SK-N-SH (cell line): ENCODE results near the gene UQCR11. TPM values are rescaled to one million over a fixed set of nuclear protein-coding genes. Genes with fewer than 3 reads are reported as not detected.

Experiments
- CTCF ChIA-PET: fragments of 300-600, 350-600 bp; formaldehyde crosslinking; extraction: SDS; loops from one replicate; lab custom pipeline; 2021; lab: Yijun Ruan, JAX
- POLR2A ChIA-PET: fragments of 350-600 bp; sonication (Branson Sonifier 250); formaldehyde crosslinking; extraction: SDS; loops from one replicate; lab custom pipeline; 2020; ENCODE audit warnings: antibody characterized with exemption, inconsistent platforms; lab: Yijun Ruan, JAX
- DNase-seq: peaks from one replicate; pipeline ENCODE4 v3.0.0; 2012
- H2AFZ ChIP-seq: fragments of 200-600 bp; sonication (generic); 2 replicates; pipeline ENCODE4 v1.8.1; 2016; ENCODE audit warnings: antibody characterized with exemption, mild to moderate bottlenecking, low read depth
- H3F3A ChIP-seq: fragments of 200-600 bp; sonication (generic); replicated peaks from 2 replicates; pipeline ENCODE3; 2016; ENCODE audit warnings: antibody characterized with exemption, mild to moderate bottlenecking; ENCODE audit not compliant: insufficient read depth
- H3K27ac ChIP-seq, 2 experiments: fragments of 200-500 bp in 1 of 2; fragments of 200-600 bp in 1 of 2; sonication (Bioruptor generic) in 1 of 2; sonication (generic), shearing (Covaris generic) in 1 of 2; 2 replicates each; pipeline versions ENCODE4 v1.5.1 to v1.6.1; 2014 to 2016; ENCODE audit warnings: low read depth in 2 of 2, inconsistent platforms in 1 of 2, low read length in 1 of 2, mild to moderate bottlenecking in 1 of 2, mixed read lengths in 1 of 2
- H3K27me3 ChIP-seq: fragments of 200-600 bp; sonication (generic), shearing (Covaris generic); 2 replicates; pipeline ENCODE4 v1.6.1; 2016; ENCODE audit warnings: mixed run types; ENCODE audit not compliant: insufficient read depth
- H3K36me3 ChIP-seq, 2 experiments: fragments of 200-500 bp in 1 of 2; fragments of 200-600 bp in 1 of 2; sonication (Bioruptor generic) in 1 of 2; sonication (generic) in 1 of 2; replicated peaks in 1 of 2; 2 replicates each; pipeline versions ENCODE3 to v1.5.1; 2014 to 2016; ENCODE audit warnings: low read length in 1 of 2, mild to moderate bottlenecking in 1 of 2; ENCODE audit not compliant: insufficient read depth in 2 of 2, control insufficient read depth in 1 of 2
- H3K4me1 ChIP-seq, 2 experiments: fragments of 200-500 bp in 1 of 2; fragments of 200-600 bp in 1 of 2; sonication (Bioruptor generic) in 1 of 2; sonication (generic), shearing (Covaris generic) in 1 of 2; 2 replicates each; pipeline versions ENCODE4 v1.5.1 to v1.6.1; 2014 to 2016; ENCODE audit warnings: low read depth in 1 of 2, low read length in 1 of 2, mixed run types in 1 of 2; ENCODE audit not compliant: insufficient read depth in 2 of 2, control insufficient read depth in 1 of 2
- H3K4me2 ChIP-seq: fragments of 200-600 bp; sonication (generic), shearing (Covaris generic); 2 replicates; pipeline ENCODE4 v1.6.1; 2017; ENCODE audit warnings: mixed run types
- H3K4me3 ChIP-seq, 2 experiments: fragments of 200-500 bp in 1 of 2; fragments of 200-600 bp in 1 of 2; sonication (Bioruptor generic) in 1 of 2; sonication (generic), shearing (Covaris generic) in 1 of 2; 2 replicates each; pipeline versions ENCODE4 v1.5.1 to v1.8.1; 2014 to 2016; ENCODE audit warnings: low read depth in 2 of 2, inconsistent platforms in 1 of 2, low read length in 1 of 2, mild to moderate bottlenecking in 1 of 2, mixed read lengths in 1 of 2, moderate library complexity in 1 of 2
- H3K79me2 ChIP-seq: fragments of 200-600 bp; sonication (generic); 2 replicates; pipeline ENCODE4 v1.8.1; 2017; ENCODE audit warnings: mild to moderate bottlenecking; ENCODE audit not compliant: insufficient read depth
- H3K9ac ChIP-seq: fragments of 200-600 bp; sonication (generic); 2 replicates; pipeline ENCODE4 v1.6.1; 2017; ENCODE audit warnings: mixed run types
- H3K9me2 ChIP-seq: fragments of 200-600 bp; sonication (generic); 2 replicates; pipeline ENCODE4 v1.6.1; 2017; ENCODE audit warnings: mixed run types
- H3K9me3 ChIP-seq: fragments of 200-600 bp; sonication (generic); 2 replicates; pipeline ENCODE4 v1.6.1; 2017; ENCODE audit warnings: mixed run types, mild to moderate bottlenecking, moderate library complexity
- H4K20me1 ChIP-seq: fragments of 200-600 bp; sonication (generic); 2 replicates; pipeline ENCODE4 v1.6.1; 2017; ENCODE audit warnings: mild to moderate bottlenecking, mixed run types; ENCODE audit not compliant: insufficient read depth
- ELF1 ChIP-seq: IDR thresholded peaks from 2 replicates; pipeline ENCODE4 v1.4.0; 2012
- EP300 ChIP-seq, 2 experiments: IDR thresholded peaks; 2 replicates each; pipeline versions ENCODE4 v1.4.0 to v1.6.1; 2012; ENCODE audit warnings: borderline replicate concordance in 1 of 2, low read depth in 1 of 2, low read length in 1 of 2
- FOSL2 ChIP-seq: IDR thresholded peaks from 2 replicates; pipeline ENCODE4 v1.4.0; 2012; ENCODE audit warnings: low read depth, mild to moderate bottlenecking, moderate library complexity, borderline replicate concordance
- FOXJ3 ChIP-seq: sonication (generic); formaldehyde crosslinking; IDR thresholded peaks from 2 replicates; pipeline ENCODE4 v1.5.1; 2020; ENCODE audit warnings: mild to moderate bottlenecking, missing genetic modification reagents
- FOXM1 ChIP-seq: IDR thresholded peaks from 2 replicates; pipeline ENCODE4 v1.4.0; 2012; ENCODE audit warnings: low read depth, mild to moderate bottlenecking
- GATA2 ChIP-seq: sonication (generic); formaldehyde crosslinking; IDR thresholded peaks from 2 replicates; pipeline ENCODE4 v1.5.0; 2020; ENCODE audit warnings: mild to moderate bottlenecking, missing genetic modification reagents
- MAX ChIP-seq: IDR thresholded peaks from 2 replicates; pipeline ENCODE4 v1.4.0; 2012; ENCODE audit warnings: low read depth
- POLR2AphosphoS5 ChIP-seq: IDR thresholded peaks from 2 replicates; pipeline ENCODE4 v1.6.1; 2012; ENCODE audit warnings: low read depth, low read length
- RFX5 ChIP-seq: IDR thresholded peaks from 2 replicates; pipeline ENCODE4 v1.6.1; 2012; ENCODE audit warnings: mild to moderate bottlenecking, improper control_type of control experiment, low read length
- RXRA ChIP-seq: IDR thresholded peaks from 2 replicates; pipeline ENCODE4 v1.4.0; 2012; ENCODE audit warnings: low read depth, mild to moderate bottlenecking, borderline replicate concordance
- TCF12 ChIP-seq: IDR thresholded peaks from 2 replicates; pipeline ENCODE4 v1.4.0; 2012
- USF1 ChIP-seq: IDR thresholded peaks from 2 replicates; pipeline ENCODE4 v1.4.0; 2012; ENCODE audit warnings: low read depth, borderline replicate concordance
- YY1 ChIP-seq: IDR thresholded peaks from 2 replicates; pipeline ENCODE4 v1.4.0; 2012; ENCODE audit warnings: low read depth, mild to moderate bottlenecking
- WGBS: methylation state at CpG from one replicate; pipeline ENCODE4 v1.1.6; 2017; ENCODE audit warnings: low lambda C conversion rate; 5-methylcytosine and 5-hydroxymethylcytosine counted together
- polyA plus RNA-seq, 3 experiments: library from polyadenylated mRNA; depleted of rRNA; stranded (reverse); fragments of >200 nt; gene quantifications; 2 replicates each; pipeline ENCODE4 v1.2.3, GENCODE V29; 2012
- TF ChIP-seq, protein P1 (sequence below): IDR thresholded peaks from 2 replicates; pipeline ENCODE4 v1.4.0; 2012; ENCODE audit warnings: low read depth, borderline replicate concordance

The UQCR11 gene
- polyA plus RNA-seq, 1 of the 3 experiments (the other 2 are of a cell fraction) = 372 TPM

GRCh38 chr19:1579222-1579621 is 26.0 kb downstream of the UQCR11 start:
- H3K9ac ChIP-seq = no peak overlapping the region
- no peak overlapping the region for H2AFZ ChIP-seq
- no peaks in the 10 kb centered on the region for H4K20me1 ChIP-seq
- no peak overlapping the region for H3K27ac ChIP-seq
- H3K79me2 ChIP-seq = peaks cover 17% of the 10 kb centered on the region
- WGBS = 97% methylated on average over 20 of the region's 20 CpGs
- no peaks in the 10 kb centered on the region for H3F3A ChIP-seq
- DNase-seq = no peak
- peaks cover 11 to 34% of the 10 kb centered on the region in 2 experiments for H3K36me3 ChIP-seq
- no peaks in the 10 kb centered on the region for H3K27me3 ChIP-seq
- no peaks in the 10 kb centered on the region for H3K4me1 ChIP-seq
- TF ChIP-seq EP300 (IDR thresholded peaks at IDR 0.05; ENCODE audit: borderline replicate concordance in 1 of 2, low read depth in 1 of 2, low read length in 1 of 2) = no peak
- no peak for TF ChIP-seq USF1
- no peak for TF ChIP-seq TCF12
- no peak for TF ChIP-seq FOSL2
- TF ChIP-seq YY1 = no peak
- TF ChIP-seq FOXM1 = no peak
- no peak for TF ChIP-seq GATA2 (CRISPR knock-in tag)
- TF ChIP-seq MAX = no peak
- no peak for TF ChIP-seq ELF1
- no peak for TF ChIP-seq RXRA
- TF ChIP-seq, all 33 proteins: peak for 0
- POLR2A ChIA-PET = interaction anchor here (1.5 kb wide), 1 partner anchor 9 kb away, joined by 5 read pairs; no protein-coding TSS in a partner anchor
- CTCF ChIA-PET = interaction anchor here (1.0 to 1.4 kb wide), 3 partner anchors 12 to 247 kb away, joined by 3 to 4 read pairs (median 3); no protein-coding TSS in a partner anchor
- no peak overlapping the region for H3K4me2 ChIP-seq
- no peak overlapping the region for H3K4me3 ChIP-seq
- H3K9me3 ChIP-seq = no peaks in the 10 kb centered on the region
- no peaks in the 10 kb centered on the region for H3K9me2 ChIP-seq

DNA sequence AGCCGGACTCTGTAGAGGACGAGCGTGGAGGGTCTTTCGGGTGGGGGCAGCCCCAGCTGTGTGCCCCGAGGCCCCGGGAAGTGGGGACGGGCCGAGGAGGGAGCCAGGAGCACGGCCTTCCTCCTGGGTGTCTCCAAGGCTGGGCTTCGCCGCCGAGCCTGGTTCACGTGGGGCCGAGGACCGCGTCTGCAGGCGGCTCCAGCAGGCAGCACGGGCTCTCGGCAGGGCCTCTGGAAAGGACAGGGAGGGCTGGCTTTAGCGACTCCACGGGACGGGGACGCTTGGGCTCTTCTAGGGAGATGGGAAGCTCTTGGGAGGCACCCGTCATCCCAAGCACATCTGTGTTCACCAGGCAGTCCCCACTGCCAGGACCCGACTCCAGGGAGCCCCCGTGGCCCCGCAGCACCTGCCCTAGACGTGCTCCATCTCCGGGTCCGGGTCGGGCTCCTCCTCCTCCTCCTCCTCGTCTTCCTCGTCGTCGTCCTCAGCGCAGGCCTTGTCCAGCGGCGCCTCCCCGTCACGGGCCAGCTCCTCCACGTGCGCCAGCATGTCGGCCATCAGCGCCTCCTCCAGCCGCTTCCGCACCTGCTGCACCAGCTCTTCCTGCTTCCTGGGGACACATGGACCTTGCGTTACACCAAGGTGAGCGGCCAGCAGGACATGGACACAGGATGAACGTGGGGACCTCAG is 27.2 kb downstream of the UQCR11 start:
- no peak overlapping the region for H3K4me3 ChIP-seq
- H2AFZ ChIP-seq = no peak overlapping the region
- TF ChIP-seq, protein P1, sequence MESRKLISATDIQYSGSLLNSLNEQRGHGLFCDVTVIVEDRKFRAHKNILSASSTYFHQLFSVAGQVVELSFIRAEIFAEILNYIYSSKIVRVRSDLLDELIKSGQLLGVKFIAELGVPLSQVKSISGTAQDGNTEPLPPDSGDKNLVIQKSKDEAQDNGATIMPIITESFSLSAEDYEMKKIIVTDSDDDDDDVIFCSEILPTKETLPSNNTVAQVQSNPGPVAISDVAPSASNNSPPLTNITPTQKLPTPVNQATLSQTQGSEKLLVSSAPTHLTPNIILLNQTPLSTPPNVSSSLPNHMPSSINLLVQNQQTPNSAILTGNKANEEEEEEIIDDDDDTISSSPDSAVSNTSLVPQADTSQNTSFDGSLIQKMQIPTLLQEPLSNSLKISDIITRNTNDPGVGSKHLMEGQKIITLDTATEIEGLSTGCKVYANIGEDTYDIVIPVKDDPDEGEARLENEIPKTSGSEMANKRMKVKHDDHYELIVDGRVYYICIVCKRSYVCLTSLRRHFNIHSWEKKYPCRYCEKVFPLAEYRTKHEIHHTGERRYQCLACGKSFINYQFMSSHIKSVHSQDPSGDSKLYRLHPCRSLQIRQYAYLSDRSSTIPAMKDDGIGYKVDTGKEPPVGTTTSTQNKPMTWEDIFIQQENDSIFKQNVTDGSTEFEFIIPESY = no peak
- TF ChIP-seq POLR2AphosphoS5 (no peak), FOXJ3 (CRISPR knock-in tag) (no peak), TCF12 (no peak), USF1 (no peak), YY1 (no peak), RFX5 (no peak)
- H3K27me3 ChIP-seq = no peaks in the 10 kb centered on the region
- POLR2A ChIA-PET = interaction anchor here (0.9 to 1.5 kb wide), 2 partner anchors 10 to 13 kb away, joined by 4 to 5 read pairs; no protein-coding TSS in a partner anchor
- H3K4me1 ChIP-seq = no peaks in the 10 kb centered on the region
- H3K79me2 ChIP-seq = peaks cover 6% of the 10 kb centered on the region; the same call in 1 of the 2 replicates
- 95% methylated on average over 23 of the region's 49 CpGs for WGBS
- CTCF ChIA-PET = interaction anchor here (1.3 to 3.4 kb wide), 5 partner anchors 13 to 248 kb away, joined by 3 to 18 read pairs (median 4); no protein-coding TSS in a partner anchor
- no peaks in the 10 kb centered on the region for H3K9me3 ChIP-seq
- H4K20me1 ChIP-seq = no peaks in the 10 kb centered on the region
- H3K4me2 ChIP-seq = no peak overlapping the region
- H3F3A ChIP-seq = peaks cover 5% of the 10 kb centered on the region
- no peaks in the 10 kb centered on the region for H3K9me2 ChIP-seq
- no peak for DNase-seq
- no peak overlapping the region for H3K9ac ChIP-seq
- no peak overlapping the region for H3K27ac ChIP-seq
- H3K36me3 ChIP-seq = peaks cover 3 to 34% of the 10 kb centered on the region in 2 experiments
